Panc1 (cell line): Measurements from ENCODE around the gene BAIAP2L2.

ENCODE experiments used
- CTCF ChIP-seq: fragments of 450-650 bp; IDR thresholded peaks from 2 replicates; pipeline ENCODE4 v1.5.1; 2017; ENCODE audit warnings: mild to moderate bottlenecking
- POLR2AphosphoS5 ChIP-seq: IDR thresholded peaks from 2 replicates; pipeline ENCODE4 v1.6.1; 2012; ENCODE audit warnings: mild to moderate bottlenecking, low read depth, low read length, moderate library complexity
- SIN3A ChIP-seq: IDR thresholded peaks from 2 replicates; pipeline ENCODE4 v1.6.1; 2012; ENCODE audit warnings: low read depth, mild to moderate bottlenecking, low read length, moderate library complexity, borderline replicate concordance; ENCODE audit not compliant: insufficient read depth
- TCF7L2 ChIP-seq: IDR thresholded peaks from 2 replicates; pipeline ENCODE4 v1.6.1; 2011; ENCODE audit warnings: mild to moderate bottlenecking, low read depth, low read length, inconsistent platforms
- TF ChIP-seq, protein P1 (sequence below), 2 experiments: IDR thresholded peaks; 2 replicates each; pipeline ENCODE4 v1.6.1; 2011 to 2012; ENCODE audit warnings: low read depth in 2 of 2, control low read depth in 1 of 2, low read length in 1 of 2, mild to moderate bottlenecking in 1 of 2, moderate library complexity in 1 of 2; ENCODE audit not compliant: insufficient read depth in 1 of 2

GRCh38 chr22:38110863-38111852, 674 bp upstream of the BAIAP2L2 start:
- TF ChIP-seq, protein P1, sequence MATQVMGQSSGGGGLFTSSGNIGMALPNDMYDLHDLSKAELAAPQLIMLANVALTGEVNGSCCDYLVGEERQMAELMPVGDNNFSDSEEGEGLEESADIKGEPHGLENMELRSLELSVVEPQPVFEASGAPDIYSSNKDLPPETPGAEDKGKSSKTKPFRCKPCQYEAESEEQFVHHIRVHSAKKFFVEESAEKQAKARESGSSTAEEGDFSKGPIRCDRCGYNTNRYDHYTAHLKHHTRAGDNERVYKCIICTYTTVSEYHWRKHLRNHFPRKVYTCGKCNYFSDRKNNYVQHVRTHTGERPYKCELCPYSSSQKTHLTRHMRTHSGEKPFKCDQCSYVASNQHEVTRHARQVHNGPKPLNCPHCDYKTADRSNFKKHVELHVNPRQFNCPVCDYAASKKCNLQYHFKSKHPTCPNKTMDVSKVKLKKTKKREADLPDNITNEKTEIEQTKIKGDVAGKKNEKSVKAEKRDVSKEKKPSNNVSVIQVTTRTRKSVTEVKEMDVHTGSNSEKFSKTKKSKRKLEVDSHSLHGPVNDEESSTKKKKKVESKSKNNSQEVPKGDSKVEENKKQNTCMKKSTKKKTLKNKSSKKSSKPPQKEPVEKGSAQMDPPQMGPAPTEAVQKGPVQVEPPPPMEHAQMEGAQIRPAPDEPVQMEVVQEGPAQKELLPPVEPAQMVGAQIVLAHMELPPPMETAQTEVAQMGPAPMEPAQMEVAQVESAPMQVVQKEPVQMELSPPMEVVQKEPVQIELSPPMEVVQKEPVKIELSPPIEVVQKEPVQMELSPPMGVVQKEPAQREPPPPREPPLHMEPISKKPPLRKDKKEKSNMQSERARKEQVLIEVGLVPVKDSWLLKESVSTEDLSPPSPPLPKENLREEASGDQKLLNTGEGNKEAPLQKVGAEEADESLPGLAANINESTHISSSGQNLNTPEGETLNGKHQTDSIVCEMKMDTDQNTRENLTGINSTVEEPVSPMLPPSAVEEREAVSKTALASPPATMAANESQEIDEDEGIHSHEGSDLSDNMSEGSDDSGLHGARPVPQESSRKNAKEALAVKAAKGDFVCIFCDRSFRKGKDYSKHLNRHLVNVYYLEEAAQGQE (IDR thresholded peaks at IDR 0.05; ENCODE audit: insufficient read depth in 1 of 2, low read depth in 2 of 2, low read length in 1 of 2), result no peak
- no peak for TF ChIP-seq CTCF
- TF ChIP-seq POLR2AphosphoS5, result no peak
- no peak for TF ChIP-seq TCF7L2
- no peak for TF ChIP-seq SIN3A
